OCI-LY3 (cell line): ENCODE data around the gene SNAP25.

Experiments
- EZH2phosphoT487 ChIP-seq: fragments of 200-600 bp; shearing (Covaris generic); IDR thresholded peaks from 2 replicates; pipeline ENCODE4 v1.6.1; 2018; ENCODE audit warnings: antibody characterized with exemption, mixed run types, low read depth
- TF ChIP-seq, protein P1 (sequence below): fragments of 200-600, 300-600 bp; sonication (generic); IDR thresholded peaks from 2 replicates; pipeline ENCODE4 v1.5.1; 2014; ENCODE audit warnings: antibody characterized with exemption, low read length, low read depth

DNA sequence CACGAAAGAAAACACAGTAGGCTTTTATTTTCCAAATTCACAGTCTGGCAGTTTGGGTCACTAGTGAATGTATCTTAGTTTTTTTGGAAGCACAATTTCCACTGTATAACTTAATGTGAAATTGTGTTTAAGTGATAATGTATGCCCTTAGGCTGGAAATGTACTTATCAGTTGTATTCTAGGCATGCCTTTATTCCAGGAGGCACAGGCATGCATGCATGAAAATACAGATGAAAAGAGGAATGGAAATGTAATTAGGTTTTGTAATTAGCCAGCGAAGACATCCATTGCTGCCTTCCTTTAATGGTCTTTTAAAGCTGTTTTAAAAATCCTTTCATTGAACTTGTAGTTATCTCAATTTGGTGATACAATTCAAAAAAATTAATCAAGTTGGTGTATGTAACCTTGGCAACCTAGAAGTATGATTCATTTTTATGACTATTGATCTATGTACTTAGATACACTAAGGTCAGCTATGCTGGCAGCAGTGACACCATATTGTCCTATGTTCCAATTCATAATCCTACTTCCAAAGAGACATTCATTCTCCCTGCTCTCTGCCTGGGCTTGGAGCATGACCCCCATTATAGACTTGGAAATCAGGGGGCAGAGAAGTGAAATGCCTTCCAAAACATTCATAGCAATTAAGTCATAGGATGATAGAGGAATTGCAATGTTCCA lies 73.1 kb downstream of the SNAP25 start:
- TF ChIP-seq, protein P1, sequence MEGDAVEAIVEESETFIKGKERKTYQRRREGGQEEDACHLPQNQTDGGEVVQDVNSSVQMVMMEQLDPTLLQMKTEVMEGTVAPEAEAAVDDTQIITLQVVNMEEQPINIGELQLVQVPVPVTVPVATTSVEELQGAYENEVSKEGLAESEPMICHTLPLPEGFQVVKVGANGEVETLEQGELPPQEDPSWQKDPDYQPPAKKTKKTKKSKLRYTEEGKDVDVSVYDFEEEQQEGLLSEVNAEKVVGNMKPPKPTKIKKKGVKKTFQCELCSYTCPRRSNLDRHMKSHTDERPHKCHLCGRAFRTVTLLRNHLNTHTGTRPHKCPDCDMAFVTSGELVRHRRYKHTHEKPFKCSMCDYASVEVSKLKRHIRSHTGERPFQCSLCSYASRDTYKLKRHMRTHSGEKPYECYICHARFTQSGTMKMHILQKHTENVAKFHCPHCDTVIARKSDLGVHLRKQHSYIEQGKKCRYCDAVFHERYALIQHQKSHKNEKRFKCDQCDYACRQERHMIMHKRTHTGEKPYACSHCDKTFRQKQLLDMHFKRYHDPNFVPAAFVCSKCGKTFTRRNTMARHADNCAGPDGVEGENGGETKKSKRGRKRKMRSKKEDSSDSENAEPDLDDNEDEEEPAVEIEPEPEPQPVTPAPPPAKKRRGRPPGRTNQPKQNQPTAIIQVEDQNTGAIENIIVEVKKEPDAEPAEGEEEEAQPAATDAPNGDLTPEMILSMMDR: no peak
- no peak for TF ChIP-seq EZH2phosphoT487
